Measurements from ENCODE around the gene AGBL1. TPM values are rescaled to one million over a fixed set of nuclear protein-coding genes. Genes with fewer than 3 reads are reported as not detected.
"Not testable (repeated sequence)": the region's sequence is repeated elsewhere in the genome, so short reads cannot be mapped to it uniquely, and the experiment has no call there.

AGBL1 gene
- total RNA-seq, 1 experiment from 2014 or later, result not detected

DNA sequence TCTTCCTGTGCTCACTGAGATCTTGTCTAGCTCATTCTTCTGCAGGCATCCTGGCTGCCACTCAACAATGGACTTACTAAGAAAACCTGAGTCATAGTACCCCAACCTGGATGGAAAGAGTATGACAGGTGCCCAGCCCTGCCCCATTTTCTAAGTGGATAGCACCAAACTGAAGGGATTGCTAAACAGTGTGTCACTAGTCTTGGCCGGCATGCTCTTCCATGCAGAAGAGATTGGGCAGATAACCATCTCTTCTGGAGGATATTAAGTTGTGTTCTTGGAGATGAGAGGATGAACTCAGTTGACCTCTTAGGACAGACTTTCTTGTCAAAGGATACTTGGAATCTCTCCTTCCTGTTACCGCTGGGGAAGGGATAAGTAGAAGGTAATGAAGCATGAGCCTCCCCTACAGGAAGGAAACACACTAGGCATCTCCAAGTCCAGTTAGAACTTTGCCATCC is 797.5 kb downstream of the AGBL1 start:
- Histone ChIP-seq H3K4me3 (ENCODE audit: low read depth, low read length) (no peak overlapping the region), H3K9me3 (no peaks in the 10 kb centered on the region), H3K4me1 (no peaks in the 10 kb centered on the region), H3K27me3 (replicated peaks; ENCODE audit: control insufficient read depth, insufficient read depth, low read length) (no peaks in the 10 kb centered on the region), H3K36me3 (ENCODE audit: control insufficient read depth, insufficient read depth, low read length) (no peaks in the 10 kb centered on the region)
- H3K36me3 Mint-ChIP-seq (ENCODE audit: insufficient read depth, unreplicated experiment), result no peaks in the 10 kb centered on the region
- peaks cover 3% of the 10 kb centered on the region for H3K27me3 Mint-ChIP-seq (ENCODE audit: insufficient read depth, unreplicated experiment)
- TF ChIP-seq, protein P1, sequence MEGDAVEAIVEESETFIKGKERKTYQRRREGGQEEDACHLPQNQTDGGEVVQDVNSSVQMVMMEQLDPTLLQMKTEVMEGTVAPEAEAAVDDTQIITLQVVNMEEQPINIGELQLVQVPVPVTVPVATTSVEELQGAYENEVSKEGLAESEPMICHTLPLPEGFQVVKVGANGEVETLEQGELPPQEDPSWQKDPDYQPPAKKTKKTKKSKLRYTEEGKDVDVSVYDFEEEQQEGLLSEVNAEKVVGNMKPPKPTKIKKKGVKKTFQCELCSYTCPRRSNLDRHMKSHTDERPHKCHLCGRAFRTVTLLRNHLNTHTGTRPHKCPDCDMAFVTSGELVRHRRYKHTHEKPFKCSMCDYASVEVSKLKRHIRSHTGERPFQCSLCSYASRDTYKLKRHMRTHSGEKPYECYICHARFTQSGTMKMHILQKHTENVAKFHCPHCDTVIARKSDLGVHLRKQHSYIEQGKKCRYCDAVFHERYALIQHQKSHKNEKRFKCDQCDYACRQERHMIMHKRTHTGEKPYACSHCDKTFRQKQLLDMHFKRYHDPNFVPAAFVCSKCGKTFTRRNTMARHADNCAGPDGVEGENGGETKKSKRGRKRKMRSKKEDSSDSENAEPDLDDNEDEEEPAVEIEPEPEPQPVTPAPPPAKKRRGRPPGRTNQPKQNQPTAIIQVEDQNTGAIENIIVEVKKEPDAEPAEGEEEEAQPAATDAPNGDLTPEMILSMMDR (IDR thresholded peaks at IDR 0.05; ENCODE audit: insufficient read depth in 1 of 2, low read depth in 1 of 2, low read length in 1 of 2, severe bottlenecking in 1 of 2, unreplicated experiment in 1 of 2), result no peak
- H3K9me3 Mint-ChIP-seq (ENCODE audit: unreplicated experiment), result no peaks in the 10 kb centered on the region
- H3K4me3 Mint-ChIP-seq (ENCODE audit: unreplicated experiment), result no peak overlapping the region
- DNase-seq, result no peak
- ChIA-PET POLR2A (no interaction called here), CTCF (no interaction called here)
- no TSS peak for BruUV-seq (replicated peaks)
- intact Hi-C loops (cut with micrococcal nuclease; ENCODE audit: unreplicated experiment), result no loop called here
- H3K27ac Mint-ChIP-seq (ENCODE audit: unreplicated experiment), result no peak overlapping the region
- H3K4me1 Mint-ChIP-seq (ENCODE audit: low read depth, unreplicated experiment), result no peaks in the 10 kb centered on the region

DNA sequence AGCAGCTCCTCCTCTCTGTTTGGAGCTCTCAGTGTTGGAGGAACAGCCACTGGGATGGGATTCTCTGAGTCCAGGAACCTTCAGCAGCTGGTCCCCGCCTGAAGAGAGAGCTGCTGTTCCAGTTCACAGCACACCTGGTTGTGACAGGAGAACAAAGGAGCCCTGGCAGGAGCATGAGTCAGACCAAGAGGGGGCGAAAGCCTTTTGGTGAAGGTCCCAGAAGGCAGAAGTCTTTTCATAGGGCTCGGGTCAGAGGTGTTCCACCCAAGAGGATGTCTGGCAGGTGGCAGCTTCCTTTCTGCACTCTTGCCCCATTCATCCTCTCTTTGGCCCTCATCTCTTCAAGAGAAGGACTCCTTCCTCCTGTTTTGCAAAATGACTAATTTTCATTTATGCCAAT is 799.2 kb downstream of the AGBL1 start:
- H3K9me3 Mint-ChIP-seq (ENCODE audit: unreplicated experiment); BruUV-seq (replicated peaks); H3K9me3 ChIP-seq; DNase-seq; H3K27me3 ChIP-seq (replicated peaks; ENCODE audit: control insufficient read depth, insufficient read depth, low read length); POLR2A ChIA-PET; H3K4me3 Mint-ChIP-seq (ENCODE audit: unreplicated experiment); H3K4me1 ChIP-seq; H3K4me1 Mint-ChIP-seq (ENCODE audit: low read depth, unreplicated experiment); intact Hi-C loops (cut with micrococcal nuclease; ENCODE audit: unreplicated experiment); H3K4me3 ChIP-seq (ENCODE audit: low read depth, low read length); CTCF ChIA-PET; H3K27ac Mint-ChIP-seq (ENCODE audit: unreplicated experiment); H3K36me3 Mint-ChIP-seq (ENCODE audit: insufficient read depth, unreplicated experiment); H3K36me3 ChIP-seq (ENCODE audit: control insufficient read depth, insufficient read depth, low read length); H3K27me3 Mint-ChIP-seq (ENCODE audit: insufficient read depth, unreplicated experiment): not testable (repeated sequence)

DNA sequence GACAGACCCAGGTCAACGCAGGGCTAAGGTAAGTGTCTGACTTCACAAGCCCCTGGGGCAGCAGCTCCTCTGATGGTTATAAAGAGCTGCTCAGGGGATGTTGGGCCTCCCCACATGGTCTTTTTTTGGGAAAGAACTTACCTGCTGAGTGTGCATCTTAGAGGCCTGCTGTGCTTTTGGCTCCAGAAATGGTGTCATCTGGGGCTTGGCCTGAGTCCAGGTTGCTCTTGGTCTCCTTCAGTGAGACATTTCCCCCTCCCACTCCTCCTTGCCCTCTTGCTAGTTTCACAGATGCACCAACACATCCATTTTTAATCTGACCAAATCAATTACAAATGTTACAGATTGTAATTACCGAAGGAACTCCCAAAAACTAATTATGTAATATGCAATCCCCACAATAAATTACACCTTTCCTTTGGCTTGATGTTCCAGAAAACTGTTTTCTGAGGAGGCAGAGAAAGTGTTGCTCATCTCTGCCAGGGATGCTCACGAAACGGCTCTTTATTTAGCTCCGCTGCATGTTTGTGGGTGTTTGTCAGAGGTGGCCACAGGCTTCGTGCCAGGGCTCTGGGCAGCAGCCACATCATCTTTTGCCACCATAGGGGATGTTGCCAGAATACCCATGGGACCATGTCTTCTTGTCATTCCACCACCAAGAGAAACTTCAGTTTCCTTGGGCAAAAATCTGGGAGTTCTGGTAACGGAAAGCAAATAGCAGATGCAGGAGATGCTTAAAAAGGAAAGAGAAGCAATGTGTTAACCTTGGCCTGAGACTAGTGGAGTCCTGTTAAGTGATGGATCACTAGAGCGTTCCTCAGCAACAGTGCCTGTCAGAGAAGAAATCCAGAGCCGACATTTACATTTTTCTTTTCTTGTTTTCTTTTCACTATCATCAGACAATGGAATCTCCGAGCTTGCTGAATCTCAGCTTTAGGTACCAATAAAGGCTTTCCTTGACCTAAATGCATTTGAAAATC is 799.9 kb downstream of the AGBL1 start:
- no peaks in the 10 kb centered on the region for H3K27me3 ChIP-seq (replicated peaks; ENCODE audit: control insufficient read depth, insufficient read depth, low read length)
- H3K36me3 ChIP-seq (ENCODE audit: control insufficient read depth, insufficient read depth, low read length), result no peaks in the 10 kb centered on the region
- ChIA-PET POLR2A (no interaction called here), CTCF (no interaction called here)
- no peaks in the 10 kb centered on the region for H3K9me3 Mint-ChIP-seq (ENCODE audit: unreplicated experiment)
- intact Hi-C loops (cut with micrococcal nuclease; ENCODE audit: unreplicated experiment), result loop anchor here (10.0 kb wide), 1 partner anchor 255 kb away; no protein-coding TSS in a partner anchor
- TF ChIP-seq, protein P1 (IDR thresholded peaks at IDR 0.05; ENCODE audit: insufficient read depth in 1 of 2, low read depth in 1 of 2, low read length in 1 of 2, severe bottlenecking in 1 of 2, unreplicated experiment in 1 of 2), result no peak
- no peak overlapping the region for H3K4me3 ChIP-seq (ENCODE audit: low read depth, low read length)
- no peak overlapping the region for H3K27ac Mint-ChIP-seq (ENCODE audit: unreplicated experiment)
- no peaks in the 10 kb centered on the region for H3K4me1 ChIP-seq
- peaks cover 3% of the 10 kb centered on the region for H3K27me3 Mint-ChIP-seq (ENCODE audit: insufficient read depth, unreplicated experiment)
- H3K9me3 ChIP-seq, result no peaks in the 10 kb centered on the region
- H3K36me3 Mint-ChIP-seq (ENCODE audit: insufficient read depth, unreplicated experiment), result no peaks in the 10 kb centered on the region
- no peaks in the 10 kb centered on the region for H3K4me1 Mint-ChIP-seq (ENCODE audit: low read depth, unreplicated experiment)
- no TSS peak for BruUV-seq (replicated peaks)
- no peak overlapping the region for H3K4me3 Mint-ChIP-seq (ENCODE audit: unreplicated experiment)
- no peak for DNase-seq
